Measurements from ENCODE around the gene OR5B12. TPM values are rescaled to one million over a fixed set of nuclear protein-coding genes. Genes with fewer than 3 reads are reported as not detected.

The OR5B12 gene
- total and polyA plus RNA-seq, 4 donors, result not detected

GRCh38 chr11:58433638-58434203, 8.3 kb downstream of the OR5B12 start:
- Histone ChIP-seq H3K9me3 (ENCODE audit: control insufficient read depth in 4 of 4, low read length in 3 of 4) (peaks cover 0 to 8% (median 3%) of the 10 kb centered on the region in 4 donors), H3K9ac (ENCODE audit: low read depth in 1 of 2, low read length in 2 of 2) (no peak overlapping the region), H3K4me3 (ENCODE audit: low read depth in 1 of 3, low read length in 3 of 3) (no peak overlapping the region), H3K4me1 (ENCODE audit: control insufficient read depth in 4 of 4, insufficient read depth in 4 of 4, low read length in 3 of 4) (no peaks in the 10 kb centered on the region), H3K27me3 (ENCODE audit: control insufficient read depth in 4 of 4, insufficient read depth in 4 of 4, low read length in 3 of 4) (no peaks in the 10 kb centered on the region), H3K27ac (ENCODE audit: low read depth in 1 of 2, low read length in 2 of 2) (no peak overlapping the region), H3K36me3 (ENCODE audit: control insufficient read depth in 4 of 4, insufficient read depth in 3 of 4, low read depth in 1 of 4, low read length in 3 of 4) (no peaks in the 10 kb centered on the region)
- TF ChIP-seq, protein P1, sequence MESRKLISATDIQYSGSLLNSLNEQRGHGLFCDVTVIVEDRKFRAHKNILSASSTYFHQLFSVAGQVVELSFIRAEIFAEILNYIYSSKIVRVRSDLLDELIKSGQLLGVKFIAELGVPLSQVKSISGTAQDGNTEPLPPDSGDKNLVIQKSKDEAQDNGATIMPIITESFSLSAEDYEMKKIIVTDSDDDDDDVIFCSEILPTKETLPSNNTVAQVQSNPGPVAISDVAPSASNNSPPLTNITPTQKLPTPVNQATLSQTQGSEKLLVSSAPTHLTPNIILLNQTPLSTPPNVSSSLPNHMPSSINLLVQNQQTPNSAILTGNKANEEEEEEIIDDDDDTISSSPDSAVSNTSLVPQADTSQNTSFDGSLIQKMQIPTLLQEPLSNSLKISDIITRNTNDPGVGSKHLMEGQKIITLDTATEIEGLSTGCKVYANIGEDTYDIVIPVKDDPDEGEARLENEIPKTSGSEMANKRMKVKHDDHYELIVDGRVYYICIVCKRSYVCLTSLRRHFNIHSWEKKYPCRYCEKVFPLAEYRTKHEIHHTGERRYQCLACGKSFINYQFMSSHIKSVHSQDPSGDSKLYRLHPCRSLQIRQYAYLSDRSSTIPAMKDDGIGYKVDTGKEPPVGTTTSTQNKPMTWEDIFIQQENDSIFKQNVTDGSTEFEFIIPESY (IDR thresholded peaks at IDR 0.05), result no peak
- TF ChIP-seq GABPA (IDR thresholded peaks at IDR 0.05 in 1 of 2, conservative IDR thresholded peaks at IDR 0.05 in 1 of 2) (no peak), HNF4A (conservative IDR thresholded peaks at IDR 0.05) (no peak), NR2F2 (IDR thresholded peaks at IDR 0.05) (no peak), SP1 (IDR thresholded peaks at IDR 0.05) (no peak), CTCF (IDR thresholded peaks at IDR 0.05; ENCODE audit: low read depth, low read length, missing input control) (no peak), FOXA1 (IDR thresholded peaks at IDR 0.05) (no peak), YY1 (IDR thresholded peaks at IDR 0.05) (no peak), EGR1 (IDR thresholded peaks at IDR 0.05; ENCODE audit: low read depth in 2 of 2) (no peak), RXRA (IDR thresholded peaks at IDR 0.05) (no peak), REST (IDR thresholded peaks at IDR 0.05) (no peak), JUND (IDR thresholded peaks at IDR 0.05) (no peak), MAX (IDR thresholded peaks at IDR 0.05) (no peak), RAD21 (IDR thresholded peaks at IDR 0.05) (no peak), FOXA2 (IDR thresholded peaks at IDR 0.05) (no peak), HNF4G (IDR thresholded peaks at IDR 0.05) (no peak), TAF1 (conservative IDR thresholded peaks at IDR 0.05) (no peak)
- TF ChIP-seq, protein P2, sequence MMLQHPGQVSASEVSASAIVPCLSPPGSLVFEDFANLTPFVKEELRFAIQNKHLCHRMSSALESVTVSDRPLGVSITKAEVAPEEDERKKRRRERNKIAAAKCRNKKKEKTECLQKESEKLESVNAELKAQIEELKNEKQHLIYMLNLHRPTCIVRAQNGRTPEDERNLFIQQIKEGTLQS (IDR thresholded peaks at IDR 0.05), result no peak
- 63% methylated on average over 3 of the region's 3 CpGs for WGBS
- DNase-seq (ENCODE audit: low spot score), result no peak

All from liver (tissue), 9 donors.